DND-41 (cell line): ENCODE measurements around the gene NCOR1.

Source experiments
- ATAC-seq: fragments of 200-7000 bp; cut with Tn5 transposase; 3 replicates; pipeline ENCODE4 v1.9.1; 2021; ENCODE audit warnings: low read depth; ENCODE audit not compliant: insufficient read depth
- DNase-seq: peaks from one replicate; pipeline ENCODE4 v3.0.0-alpha.2; 2020
- H2AFZ ChIP-seq: 2 replicates; pipeline ENCODE4 v1.6.0; 2012; ENCODE audit warnings: low read depth, low read length
- H3K27ac ChIP-seq: 2 replicates; pipeline ENCODE4 v1.5.1; 2012; ENCODE audit warnings: low read length, inconsistent platforms
- H3K27me3 ChIP-seq: fragments of 200-600 bp; sonication (generic); 2 replicates; pipeline ENCODE4 v1.6.0; 2012; ENCODE audit warnings: low read length, mild to moderate bottlenecking, inconsistent platforms; ENCODE audit not compliant: insufficient read depth, poor library complexity
- H3K36me3 ChIP-seq: 2 replicates; pipeline ENCODE4 v1.5.1; 2012; ENCODE audit warnings: low read length, inconsistent platforms; ENCODE audit not compliant: insufficient read depth
- H3K4me1 ChIP-seq: 2 replicates; pipeline ENCODE4 v1.5.1; 2012; ENCODE audit warnings: mild to moderate bottlenecking, low read length; ENCODE audit not compliant: insufficient read depth
- H3K4me2 ChIP-seq: 2 replicates; pipeline ENCODE4 v1.6.0; 2012; ENCODE audit warnings: mild to moderate bottlenecking, moderate library complexity, low read length, inconsistent platforms; ENCODE audit not compliant: insufficient read depth
- H3K4me3 ChIP-seq, 2 experiments: fragments of 200-600 bp in 1 of 2; shearing (Covaris generic) in 1 of 2; 2 replicates each; pipeline ENCODE4 v1.5.1; 2012 to 2016; ENCODE audit warnings: inconsistent platforms in 2 of 2, low read length in 2 of 2, mild to moderate bottlenecking in 2 of 2, low read depth in 1 of 2, moderate library complexity in 1 of 2
- H3K79me2 ChIP-seq: 2 replicates; pipeline ENCODE4 v1.6.0; 2012; ENCODE audit warnings: low read length, inconsistent platforms; ENCODE audit not compliant: insufficient read depth
- H3K9ac ChIP-seq: 2 replicates; pipeline ENCODE4 v1.6.0; 2012; ENCODE audit warnings: low read depth, mild to moderate bottlenecking, inconsistent platforms, low read length, moderate library complexity
- H3K9me3 ChIP-seq: 2 replicates; pipeline ENCODE4 v1.5.1; 2012; ENCODE audit warnings: low read length, moderate library complexity, mild to moderate bottlenecking, inconsistent platforms; ENCODE audit not compliant: insufficient read depth, severe bottlenecking
- H4K20me1 ChIP-seq: 2 replicates; pipeline ENCODE4 v1.6.0; 2012; ENCODE audit warnings: low read length; ENCODE audit not compliant: insufficient read depth
- CTCF ChIP-seq: IDR thresholded peaks from 2 replicates; pipeline ENCODE4 v1.5.1; 2012; ENCODE audit warnings: borderline replicate concordance, low read length, moderate library complexity, mild to moderate bottlenecking; ENCODE audit not compliant: poor library complexity, severe bottlenecking; ENCODE audit errors: extremely low read depth
- EZH2 ChIP-seq: IDR thresholded peaks from 3 replicates; pipeline ENCODE4 v1.6.1; 2012; ENCODE audit warnings: borderline replicate concordance, low read depth, mild to moderate bottlenecking, moderate library complexity, low read length, inconsistent platforms; ENCODE audit not compliant: severe bottlenecking

NCOR1 gene

GRCh38 chr17:16048811-16049449, 166.4 kb downstream of the NCOR1 start:
- no peaks in the 10 kb centered on the region for H3K27me3 ChIP-seq

GRCh38 chr17:16046966-16047365, 168.4 kb downstream of the NCOR1 start:
- H3K79me2 ChIP-seq = no peaks in the 10 kb centered on the region; the same call in 1 of the 2 replicates
- no peak overlapping the region for H3K27ac ChIP-seq
- no peak overlapping the region for H2AFZ ChIP-seq
- H3K27me3 ChIP-seq = no peaks in the 10 kb centered on the region
- no peak for DNase-seq
- peaks cover 84% of the 10 kb centered on the region for H3K36me3 ChIP-seq
- no peak for TF ChIP-seq CTCF
- TF ChIP-seq EZH2 = no peak
- H3K4me1 ChIP-seq = no peaks in the 10 kb centered on the region
- H4K20me1 ChIP-seq = 0 out of 2 replicates have a peak, but pooled peaks cover 2% of the 10 kb centered on the region
- ATAC-seq = no peak
- no peak overlapping the region for H3K4me3 ChIP-seq
- H3K9me3 ChIP-seq = no peaks in the 10 kb centered on the region
- H3K9ac ChIP-seq = no peak overlapping the region
- no peak overlapping the region for H3K4me2 ChIP-seq

More at GRCh38 chr17:16048811-16049449, 166.4 kb downstream of the NCOR1 start:
- Histone ChIP-seq H4K20me1 (0 out of 2 replicates have a peak, but pooled peaks cover 2% of the 10 kb centered on the region), H3K79me2 (peaks cover 12% of the 10 kb centered on the region), H3K4me3 (no peak overlapping the region), H2AFZ (no peak overlapping the region), H3K9me3 (no peaks in the 10 kb centered on the region), H3K4me2 (no peak overlapping the region), H3K36me3 (peaks cover 82% of the 10 kb centered on the region), H3K27ac (no peak overlapping the region), H3K9ac (no peak overlapping the region), H3K4me1 (no peaks in the 10 kb centered on the region)
- TF ChIP-seq CTCF (no peak), EZH2 (no peak)
- DNase-seq = no peak
- ATAC-seq = no peak

GRCh38 chr17:16044487-16044886, 170.8 kb downstream of the NCOR1 start:
- H3K4me2 ChIP-seq = no peak overlapping the region
- DNase-seq = no peak
- no peaks in the 10 kb centered on the region for H3K4me1 ChIP-seq
- no peak for ATAC-seq
- H3K27me3 ChIP-seq = no peaks in the 10 kb centered on the region
- no peaks in the 10 kb centered on the region for H3K9me3 ChIP-seq
- H3K36me3 ChIP-seq = peaks cover 87% of the 10 kb centered on the region
- TF ChIP-seq EZH2 (no peak), CTCF (no peak)
- no peak overlapping the region for H3K9ac ChIP-seq
- no peaks in the 10 kb centered on the region for H3K79me2 ChIP-seq
- H3K4me3 ChIP-seq = no peak overlapping the region
- H3K27ac ChIP-seq = no peak overlapping the region
- H4K20me1 ChIP-seq = 0 out of 2 replicates have a peak, but pooled peaks cover 2% of the 10 kb centered on the region
- H2AFZ ChIP-seq = no peak overlapping the region
